ENCODE results near the gene KIRREL1.

Gene KIRREL1

DNA sequence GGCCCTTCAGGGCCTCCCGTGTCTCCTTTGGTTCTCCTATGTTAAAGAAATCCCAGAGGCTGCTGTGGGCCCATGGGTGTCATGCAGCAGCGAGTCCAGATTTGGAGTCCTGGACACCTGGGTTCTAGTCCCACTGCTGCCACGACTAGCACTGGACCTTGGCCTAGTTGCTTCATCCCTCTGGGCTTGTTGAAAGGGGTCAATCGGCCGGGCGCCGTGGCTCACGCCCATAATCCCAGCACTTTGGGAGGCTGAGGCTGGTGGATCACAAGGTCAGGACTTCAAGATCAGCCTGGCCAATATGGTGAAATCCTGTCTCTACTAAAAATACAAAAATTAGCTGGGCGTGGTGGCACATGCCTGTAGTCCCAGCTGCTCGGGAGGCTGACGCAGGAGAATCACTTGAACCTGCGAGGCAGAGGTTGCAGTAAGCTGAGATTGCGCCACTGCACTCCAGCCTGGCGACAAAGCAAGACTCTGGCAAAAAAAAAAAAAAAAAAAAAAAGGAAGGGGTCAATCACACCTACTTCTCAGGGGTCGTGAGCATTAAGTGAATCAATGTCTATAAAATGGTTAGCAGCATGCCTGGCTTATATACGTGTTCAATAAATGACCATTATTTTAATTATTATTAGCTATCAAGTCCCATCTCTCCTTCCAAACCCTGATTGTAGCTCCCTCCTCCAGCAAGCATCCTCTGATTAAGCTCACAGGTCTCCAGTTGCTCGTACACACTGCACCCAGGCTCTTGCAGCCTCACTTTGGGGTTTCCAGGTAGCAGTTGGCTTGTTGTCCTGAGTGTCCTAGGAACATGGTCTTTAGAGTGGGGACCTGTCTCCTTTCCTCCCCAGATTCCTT lies 43.8 kb downstream of the KIRREL1 start:
- DNase-seq, result no peak

DNA sequence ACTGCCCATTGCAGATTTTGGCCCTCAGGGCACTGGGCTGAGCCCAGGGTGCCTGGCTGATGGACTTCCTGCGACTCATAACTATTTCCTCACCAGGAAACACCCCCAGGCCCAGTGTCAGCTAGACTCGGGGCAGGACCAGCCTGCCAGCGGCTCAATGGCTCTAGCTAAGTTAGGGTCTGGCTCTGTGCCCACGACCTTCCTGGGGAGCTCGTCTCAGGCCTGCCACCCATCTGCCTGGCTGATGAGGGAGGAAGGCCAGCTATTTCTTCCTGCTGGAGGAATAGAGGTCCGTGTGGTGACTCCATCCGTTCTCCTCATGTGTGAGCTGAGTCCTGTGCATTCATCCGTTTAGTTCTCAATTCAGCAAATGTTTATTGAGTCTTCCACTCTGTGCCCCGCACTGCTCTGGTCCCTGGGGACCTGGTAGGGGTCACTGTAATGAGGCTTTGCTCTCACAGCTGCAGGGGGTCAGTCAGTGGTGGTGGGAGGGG lies 44.5 kb downstream of the KIRREL1 start:
- DNase-seq, result no peak

DNA sequence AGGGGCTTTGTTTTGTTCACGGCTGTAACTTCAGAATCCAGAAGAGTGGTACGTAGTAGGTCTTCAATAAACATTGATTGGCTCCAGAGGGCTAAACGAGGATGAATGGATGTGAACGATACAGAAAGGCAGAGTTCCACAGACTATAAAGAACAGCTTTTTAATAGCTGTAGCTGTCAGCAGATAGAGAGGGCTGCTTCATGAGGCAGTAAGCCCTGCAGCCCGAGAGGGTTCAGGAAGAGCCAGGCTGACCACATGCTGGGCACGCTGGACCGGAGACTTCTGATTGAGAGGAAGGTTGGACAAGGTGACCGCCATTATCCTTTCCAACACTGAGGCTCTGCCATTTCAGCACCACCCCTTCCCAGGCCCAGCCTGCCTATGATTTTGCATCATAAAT lies 45.3 kb downstream of the KIRREL1 start:
- no peak for DNase-seq

DNA sequence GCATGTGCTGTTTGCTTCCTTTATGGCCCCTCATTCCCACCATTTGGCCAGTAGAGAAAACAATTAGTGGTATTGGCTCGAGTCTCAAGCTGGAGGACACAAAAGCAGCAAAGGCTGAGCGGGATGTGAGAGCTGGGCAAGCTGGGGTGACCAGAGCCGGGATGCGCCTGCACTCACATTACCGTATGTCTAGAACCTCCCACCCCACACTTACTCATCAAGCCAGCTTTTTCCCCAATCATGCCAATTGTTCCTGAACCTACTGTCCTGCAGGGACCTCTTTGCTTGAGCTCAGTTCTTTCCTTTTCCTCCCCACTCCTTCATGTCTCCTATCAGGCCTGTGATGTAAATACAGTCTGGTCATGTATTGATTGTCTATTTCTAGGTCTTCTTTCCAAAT lies 45.9 kb downstream of the KIRREL1 start:
- DNase-seq, result no peak

DNA sequence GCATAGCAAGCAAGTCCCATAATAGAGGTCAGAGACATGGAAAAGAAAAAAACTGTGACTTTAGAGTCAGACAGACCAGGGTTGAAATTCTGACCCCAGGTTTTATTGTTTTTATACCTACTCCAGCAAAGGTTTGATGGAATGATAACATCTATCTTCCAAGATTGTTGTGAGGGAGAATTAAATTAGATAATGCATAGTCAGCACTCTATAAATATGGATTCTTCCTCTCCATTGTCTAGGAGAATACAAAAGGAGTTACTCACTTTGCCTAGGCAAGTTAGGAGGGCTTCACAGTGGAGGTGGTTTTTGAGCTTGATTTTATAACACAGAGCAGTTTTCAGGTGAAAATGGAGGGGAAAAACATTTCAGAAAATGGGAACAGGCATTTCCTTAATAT lies 46.9 kb downstream of the KIRREL1 start:
- no peak for DNase-seq

DNA sequence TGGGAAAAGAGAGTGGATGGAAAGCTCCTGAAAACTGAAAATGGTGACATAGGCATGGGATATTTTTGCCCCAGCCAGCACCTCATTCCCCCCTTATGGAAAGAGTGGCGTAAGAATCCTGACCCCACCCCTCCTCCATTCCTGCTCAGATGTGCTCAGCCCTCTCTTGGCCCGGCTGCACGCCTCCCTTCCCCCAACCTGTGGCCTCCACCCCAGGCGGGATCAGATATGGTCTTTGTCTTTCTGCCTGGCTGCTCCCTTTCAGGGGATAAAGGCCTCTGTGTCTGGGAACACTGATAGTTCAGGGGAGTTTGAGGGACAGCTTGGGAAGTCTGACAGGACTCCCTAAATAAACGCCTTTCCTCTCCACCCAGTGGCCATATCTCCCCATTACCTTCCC lies 49.8 kb downstream of the KIRREL1 start:
- no peak for DNase-seq

DNA sequence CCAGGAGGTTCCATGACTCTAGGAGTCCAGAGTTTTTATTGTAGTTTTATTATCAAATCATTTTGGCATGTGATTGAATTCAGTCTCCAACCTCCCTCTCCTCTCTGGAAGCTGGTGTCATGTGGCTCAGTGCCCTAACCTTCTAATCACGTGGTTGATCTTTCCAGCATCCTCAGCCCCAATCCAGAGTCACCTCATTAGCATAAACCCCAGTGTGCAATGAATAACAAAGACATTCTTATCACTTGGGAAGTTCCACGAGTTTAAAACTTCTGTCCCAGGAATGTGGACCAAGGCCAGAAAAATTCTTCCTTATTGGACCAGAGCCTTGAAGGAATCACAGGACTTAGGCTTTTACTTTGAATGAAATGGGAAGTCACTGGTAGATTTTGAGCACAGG lies 52.2 kb downstream of the KIRREL1 start:
- no peak for DNase-seq

DNA sequence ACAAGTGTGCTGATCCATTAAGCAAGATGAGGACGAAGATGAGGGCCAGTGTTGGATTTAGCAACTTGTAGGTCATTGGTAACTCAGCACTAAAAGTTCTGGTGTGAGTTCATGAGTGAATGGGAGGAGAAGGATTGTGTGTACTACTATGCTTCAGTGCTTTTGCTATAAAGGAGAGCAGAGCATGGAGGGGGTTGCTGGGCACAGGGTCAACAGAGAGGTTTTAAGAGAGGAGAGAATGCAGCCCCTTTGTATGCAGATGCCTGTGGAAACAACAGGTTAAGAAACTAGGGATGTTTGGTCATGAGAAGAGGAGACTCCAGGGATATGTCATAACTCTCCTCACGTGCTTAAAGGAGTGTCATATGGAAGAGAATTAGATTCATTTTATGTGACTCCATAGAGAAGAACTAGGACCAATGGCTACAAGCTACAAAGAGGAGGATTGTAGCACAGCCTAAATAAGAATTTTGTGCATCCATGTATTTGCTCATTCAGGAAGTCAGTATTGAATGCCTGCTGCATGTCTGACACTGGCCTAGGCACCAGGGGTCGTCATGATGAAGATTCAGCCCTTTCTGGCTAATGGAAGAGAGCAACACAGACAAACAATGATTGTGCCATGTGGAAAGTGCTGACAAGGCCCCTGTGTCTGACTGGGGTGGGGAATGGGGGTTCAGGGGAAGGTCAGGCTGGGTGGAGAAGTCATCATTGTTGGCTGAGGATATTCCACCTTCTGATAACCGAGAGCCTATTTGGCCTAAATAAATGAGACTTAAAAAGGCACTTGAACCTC lies 53.5 kb downstream of the KIRREL1 start:
- no peak for DNase-seq

DNA sequence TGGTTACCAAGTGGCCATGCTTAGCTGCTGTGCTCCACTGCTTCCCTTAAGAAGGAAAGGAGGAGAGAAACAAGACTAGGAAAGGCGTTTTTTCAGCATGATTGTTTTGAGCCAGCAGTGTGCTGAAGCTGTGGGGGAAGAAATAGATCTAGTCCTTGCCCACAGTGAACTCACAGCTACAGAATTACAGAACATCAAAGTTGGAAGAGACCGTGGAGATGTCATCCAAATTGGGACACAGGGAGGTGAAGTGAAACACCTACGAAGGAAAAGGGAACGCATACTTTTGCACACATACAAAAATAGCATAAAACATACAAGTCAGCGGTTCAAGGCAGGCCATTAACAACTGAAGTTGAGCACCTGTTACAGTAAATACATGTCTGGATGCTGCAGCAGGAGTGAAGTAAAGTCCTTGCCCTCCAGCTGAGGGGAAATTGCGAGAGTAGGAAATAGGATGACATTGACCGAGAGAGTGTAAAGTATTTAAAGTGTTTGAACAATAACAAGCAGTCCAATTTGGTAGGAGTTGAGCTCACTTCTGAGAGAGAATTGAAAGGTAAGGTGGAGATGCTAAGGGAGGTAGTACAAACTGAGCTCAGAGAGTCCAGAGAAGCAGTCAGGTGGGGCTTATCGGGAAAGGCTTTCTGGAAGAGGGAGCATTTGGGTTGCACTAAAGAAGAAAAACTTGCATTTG lies 55.1 kb downstream of the KIRREL1 start:
- no peak for DNase-seq

DNA sequence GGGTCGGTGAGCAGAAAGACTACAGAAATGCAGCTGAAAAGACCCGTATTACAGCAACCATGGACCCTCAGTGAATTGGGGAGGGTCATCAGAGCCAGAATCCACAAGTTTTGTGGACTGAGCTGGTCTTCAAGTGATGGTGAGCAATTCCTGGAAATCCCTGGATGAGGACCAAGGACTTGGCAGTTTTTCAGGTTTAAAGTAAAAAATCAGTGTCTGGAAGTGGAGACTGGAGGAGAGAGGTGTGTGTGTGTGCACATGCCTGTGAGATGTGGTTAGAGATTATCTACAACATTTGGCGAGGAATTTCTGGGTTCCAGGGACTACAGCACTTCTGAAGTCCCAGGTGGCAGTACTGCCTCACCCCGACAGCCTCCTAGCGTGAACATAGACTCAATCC lies 56.4 kb downstream of the KIRREL1 start:
- no peak for DNase-seq

DNA sequence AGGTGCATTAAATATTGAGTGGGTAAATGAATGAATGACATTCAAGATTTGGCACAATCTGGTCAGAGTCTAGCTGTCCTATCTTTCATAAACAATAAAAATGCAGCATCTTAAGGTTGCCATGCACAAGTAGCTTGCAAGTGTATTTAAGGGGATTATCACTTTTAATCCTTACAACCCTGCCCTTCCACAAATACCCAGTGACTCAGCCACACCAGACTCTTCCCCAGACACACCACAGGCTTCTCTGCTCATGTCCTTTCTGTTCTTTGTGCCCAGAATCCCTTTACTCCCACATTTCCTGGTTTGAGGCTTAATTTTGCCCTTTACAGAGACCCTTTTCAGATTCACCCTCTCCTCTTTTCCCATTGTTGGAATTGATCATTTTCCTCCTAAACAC lies 59.8 kb downstream of the KIRREL1 start:
- no peak for DNase-seq

DNA sequence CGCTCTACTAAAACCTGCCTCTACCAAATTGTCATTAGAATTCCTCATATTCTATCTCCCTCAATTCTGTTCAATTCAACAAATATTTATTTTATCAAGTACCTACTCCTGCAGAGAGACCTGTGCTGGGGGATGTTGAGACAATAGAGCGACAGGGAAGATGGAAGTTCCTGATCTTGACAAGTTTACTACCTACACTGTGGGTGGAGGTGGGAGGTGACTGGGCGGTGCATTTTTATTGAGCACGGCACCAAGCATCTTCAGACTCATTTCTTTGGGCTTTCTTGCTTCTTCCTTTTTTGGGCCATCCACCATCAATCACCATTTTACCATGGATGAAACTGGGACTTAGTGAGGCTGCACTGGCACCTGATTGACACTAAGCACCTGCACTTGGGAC lies 61.3 kb downstream of the KIRREL1 start:
- no peak for DNase-seq

DNA sequence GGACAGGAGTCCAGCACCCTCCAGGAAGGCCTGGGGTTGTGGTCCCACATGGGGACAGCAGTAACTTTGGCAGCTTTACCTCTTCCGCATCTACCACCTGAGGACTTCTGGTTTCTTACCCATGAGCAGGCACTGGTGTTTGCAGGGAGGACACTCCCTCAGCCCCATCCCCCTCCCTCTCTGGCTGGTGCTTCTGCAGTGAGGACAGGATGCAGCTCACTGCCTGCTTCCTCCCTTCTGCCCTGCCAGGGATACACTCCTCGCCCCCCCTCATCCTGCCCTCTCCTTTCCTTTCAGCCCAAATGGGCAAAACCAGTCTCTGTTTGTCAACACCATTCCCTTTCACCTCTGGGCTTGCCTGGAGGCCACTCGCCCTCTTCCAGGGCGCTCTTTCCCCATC lies 62.4 kb downstream of the KIRREL1 start:
- DNase-seq, result no peak

DNA sequence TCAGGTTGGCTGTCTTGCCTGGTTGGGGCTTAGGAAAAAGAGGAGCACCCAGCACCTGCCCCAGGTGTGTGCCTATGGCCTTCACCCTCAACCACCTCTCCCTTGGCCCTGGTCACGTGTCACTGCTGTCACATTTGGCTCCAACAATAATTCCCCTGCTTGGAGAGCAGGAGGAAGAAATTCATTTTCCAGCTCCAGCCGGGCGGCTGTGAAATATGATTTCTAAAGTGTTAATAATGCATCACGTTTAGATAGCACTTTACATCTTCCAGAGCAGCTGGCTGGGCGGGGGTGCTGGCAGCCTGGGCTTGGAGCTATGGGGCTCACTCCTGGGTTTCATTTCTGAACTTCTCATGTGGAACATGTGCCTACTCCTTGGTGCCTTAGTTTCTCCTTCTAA lies 63.1 kb downstream of the KIRREL1 start:
- DNase-seq, result no peak

DNA sequence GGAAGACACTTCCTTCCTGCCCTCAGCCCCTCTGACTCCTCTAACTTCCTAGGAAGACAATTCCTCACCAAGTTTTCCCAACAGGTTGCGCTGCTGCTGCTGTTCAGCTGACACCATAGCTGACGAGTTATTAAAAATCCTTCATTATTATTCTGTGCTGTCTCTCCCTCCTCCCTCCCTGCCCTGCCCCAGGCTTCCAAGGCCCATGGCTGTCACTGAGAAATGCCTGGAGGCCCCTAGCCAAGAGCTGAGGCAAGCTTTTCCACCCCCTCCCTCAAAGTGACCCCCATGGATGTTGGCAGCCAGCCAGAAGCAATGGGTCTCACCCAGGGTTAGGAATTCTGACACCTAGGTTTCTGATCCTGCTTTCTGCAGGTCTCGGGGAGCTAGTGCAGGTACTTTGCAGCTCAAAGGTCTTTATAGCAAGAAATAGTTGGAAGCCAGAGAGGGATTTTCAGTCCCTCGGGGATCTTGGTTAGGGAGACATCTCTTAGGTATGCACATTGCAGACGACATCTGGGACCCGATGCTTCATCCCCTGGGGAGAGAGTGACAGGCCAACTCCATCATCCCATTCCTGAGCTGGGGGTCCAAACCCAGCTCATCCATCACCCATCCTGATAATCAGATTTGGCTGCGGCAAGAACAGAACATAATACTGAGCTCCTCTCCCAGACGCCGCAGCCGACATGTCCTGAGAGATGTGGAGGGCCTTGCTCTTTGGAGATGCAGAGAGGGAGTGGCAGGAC lies 65.0 kb downstream of the KIRREL1 start:
- DNase-seq, result no peak

DNA sequence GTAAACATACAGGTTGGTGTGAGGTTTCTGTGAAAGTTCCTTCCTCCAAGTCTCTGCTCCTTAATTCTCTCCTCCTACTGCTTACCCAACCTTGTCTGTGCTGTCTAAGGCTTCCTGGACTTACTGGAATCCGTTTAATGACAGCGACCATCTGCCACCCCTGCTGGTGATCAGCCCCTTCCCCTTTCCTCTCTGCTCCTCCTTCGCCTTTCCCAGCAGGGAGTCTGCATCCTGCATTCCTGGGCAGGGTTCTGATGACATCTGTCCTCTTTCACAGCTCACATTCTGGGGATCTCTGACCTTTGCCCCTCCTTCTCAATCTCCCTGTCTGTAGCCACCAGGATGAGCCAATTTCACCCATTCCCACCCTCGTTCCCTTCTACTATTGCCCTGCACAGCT lies 66.5 kb downstream of the KIRREL1 start:
- no peak for DNase-seq

DNA sequence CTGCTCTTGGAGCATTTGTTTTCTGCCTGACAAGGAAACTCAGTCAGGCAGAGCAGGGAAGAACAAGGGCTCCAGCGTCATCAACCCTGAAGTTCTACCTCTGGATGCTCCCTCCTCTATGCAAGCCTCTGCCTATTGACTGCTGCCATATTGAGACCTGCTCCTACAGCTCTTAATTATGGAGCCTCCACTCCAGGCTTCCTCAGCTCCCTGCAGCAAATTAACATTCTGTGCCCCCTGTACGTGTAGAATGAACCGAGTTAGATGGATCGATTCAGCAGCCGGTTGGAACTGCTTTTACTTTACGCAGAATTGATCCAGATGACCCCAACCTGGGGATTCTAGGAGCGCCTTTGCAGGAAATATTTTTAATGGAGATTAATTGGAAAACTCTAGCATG lies 68.7 kb downstream of the KIRREL1 start:
- DNase-seq, result no peak

DNA sequence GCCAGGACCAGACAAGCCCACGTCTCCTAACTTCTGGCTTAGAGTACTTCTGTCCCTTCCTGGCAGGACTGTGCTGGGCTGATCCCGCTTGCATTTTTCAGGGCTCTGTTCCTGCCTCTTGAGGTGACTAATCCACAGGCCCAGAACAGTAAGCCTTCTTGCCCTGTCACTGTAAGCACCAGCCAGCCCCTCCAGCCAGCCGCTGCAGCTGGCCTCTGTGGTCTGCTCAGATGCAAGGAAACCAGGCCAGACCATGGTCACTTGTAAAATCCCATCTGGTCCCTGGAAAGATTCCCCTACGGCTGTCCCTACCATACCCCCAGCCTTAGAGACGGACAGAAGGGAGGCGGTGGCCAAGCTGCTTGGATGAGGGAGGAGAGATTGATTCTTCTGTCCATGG lies 74.2 kb downstream of the KIRREL1 start:
- DNase-seq, result no peak

DNA sequence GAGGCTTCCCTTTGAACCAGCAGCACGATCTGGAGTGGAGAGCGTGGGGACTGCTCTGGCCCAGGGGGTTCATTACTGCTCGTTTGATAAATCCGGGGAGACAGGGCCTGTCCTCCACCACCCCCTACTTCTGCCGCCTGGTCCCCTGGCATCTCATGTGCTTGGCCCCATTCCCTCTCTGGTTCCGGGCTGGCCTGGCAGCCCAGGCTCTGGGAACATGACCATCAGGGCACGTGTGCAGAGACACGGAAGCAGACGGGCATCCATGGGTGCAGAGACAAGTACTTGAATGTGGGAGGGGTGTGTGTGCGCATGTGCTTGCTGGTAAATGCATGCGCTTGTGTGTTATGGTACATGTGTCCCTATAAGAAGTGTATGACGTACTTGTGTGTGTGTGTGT lies 75.5 kb downstream of the KIRREL1 start:
- no peak for DNase-seq

DNA sequence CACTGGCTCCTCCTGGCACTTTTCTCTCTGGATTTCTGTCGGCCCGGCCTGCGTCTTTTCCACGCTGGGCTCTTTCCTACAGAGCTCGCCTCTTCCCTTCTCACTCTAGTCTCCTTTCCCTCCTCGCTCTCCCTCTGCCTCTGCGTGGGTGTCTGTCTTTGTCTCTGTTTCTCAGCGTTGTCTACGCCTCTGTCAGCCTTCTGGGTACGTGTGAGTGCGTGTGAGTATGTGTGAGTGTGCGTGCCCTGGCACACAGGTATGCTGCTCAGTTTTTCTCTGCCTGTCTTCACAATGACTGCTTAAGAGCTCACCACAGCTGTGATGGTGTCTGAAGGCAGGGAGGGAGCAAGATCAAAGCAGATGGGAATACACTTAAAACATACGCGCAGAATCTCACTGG lies 77.7 kb downstream of the KIRREL1 start:
- no peak for DNase-seq

DNA sequence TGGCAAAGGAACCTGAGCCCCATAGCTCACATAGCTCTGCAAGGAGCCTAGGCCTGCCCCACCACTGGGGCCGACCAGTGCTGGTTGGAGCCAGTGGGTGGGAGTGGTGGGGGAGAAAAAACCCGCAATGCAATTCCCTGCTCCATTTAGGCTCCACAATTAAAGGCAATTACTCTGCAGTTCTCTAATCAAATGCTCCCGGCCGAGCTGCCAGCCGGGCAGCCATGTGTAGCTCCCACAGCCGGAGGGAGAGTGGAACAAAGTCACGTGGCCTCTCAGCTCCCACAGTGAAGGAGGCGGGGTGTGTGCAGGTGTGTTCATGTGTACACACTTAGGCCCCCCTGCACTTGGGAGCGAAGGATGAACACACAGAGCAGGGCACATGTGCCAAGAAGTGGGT lies 81.6 kb downstream of the KIRREL1 start:
- DNase-seq, result no peak

DNA sequence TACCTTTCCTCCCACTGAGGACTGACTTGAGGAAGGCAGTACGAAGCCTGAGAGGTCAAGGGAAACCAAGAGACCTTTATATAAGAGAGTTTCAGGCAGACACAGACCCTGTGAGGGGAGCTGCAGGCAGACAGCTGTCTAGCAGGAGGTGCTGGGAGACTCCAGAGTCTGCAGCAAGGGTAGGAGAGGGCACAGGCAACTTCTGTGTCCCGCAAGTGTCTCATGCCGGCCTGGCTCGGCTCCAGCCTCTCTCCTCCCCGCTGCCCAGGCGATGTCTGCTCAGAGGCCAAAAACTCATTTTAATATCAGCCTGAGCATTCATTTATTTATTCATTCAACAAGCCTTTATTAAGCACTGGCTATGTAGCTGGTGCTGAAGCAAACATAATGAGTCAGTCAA lies 83.0 kb downstream of the KIRREL1 start:
- DNase-seq, result no peak

Data from NCI-H187 treated with DMSO at 0.1 percent for 48 hours (cell line).